GM21737 (cell line): ENCODE measurements around the gene PCBP2.
"Not testable (repeated sequence)": the region's sequence is repeated elsewhere in the genome, so short reads cannot be mapped to it uniquely, and the experiment has no call there.

Experiments used
- ATAC-seq: cut with Tn5 transposase; IDR thresholded peaks from one replicate; pipeline ENCODE4 v1.9.1; 2021; ENCODE audit warnings: mild to moderate bottlenecking, moderate library complexity; ENCODE audit not compliant: unreplicated experiment

PCBP2 gene

GRCh38 chr12:53439582-53439981 is 12.3 kb upstream of the PCBP2 start:
- ATAC-seq: not testable (repeated sequence)

- peak; percentile 99 for ATAC-seq
Measured at GRCh38 chr12:53441040-53441833, 10.7 kb upstream of the PCBP2 start, which contains the start of gene PRR13. Gene PRR13, plus strand, starts transcription at chr12:53441734. Its CDS starts 981 bp downstream, at chr12:53442715.

DNA sequence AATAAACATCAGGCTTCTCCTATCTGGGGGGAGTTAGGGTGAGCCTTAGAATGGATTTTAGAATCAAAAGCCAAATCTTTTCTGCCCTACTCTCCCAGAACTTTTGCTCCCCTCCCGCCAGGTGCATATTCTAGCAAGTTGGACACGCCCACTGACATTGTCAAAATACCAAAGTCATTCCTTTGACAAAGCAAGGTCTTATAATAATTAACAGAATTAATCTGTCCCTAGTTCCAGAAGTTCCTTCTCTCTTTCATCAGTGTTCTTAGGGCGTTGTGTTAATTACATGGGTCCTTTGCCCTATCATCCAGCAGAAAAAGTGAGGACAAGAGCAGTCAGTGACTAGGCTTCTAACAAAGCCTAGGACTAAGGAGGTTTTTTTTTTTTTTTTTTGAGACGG is 7.9 kb upstream of the PCBP2 start:
- ATAC-seq: no peak

DNA sequence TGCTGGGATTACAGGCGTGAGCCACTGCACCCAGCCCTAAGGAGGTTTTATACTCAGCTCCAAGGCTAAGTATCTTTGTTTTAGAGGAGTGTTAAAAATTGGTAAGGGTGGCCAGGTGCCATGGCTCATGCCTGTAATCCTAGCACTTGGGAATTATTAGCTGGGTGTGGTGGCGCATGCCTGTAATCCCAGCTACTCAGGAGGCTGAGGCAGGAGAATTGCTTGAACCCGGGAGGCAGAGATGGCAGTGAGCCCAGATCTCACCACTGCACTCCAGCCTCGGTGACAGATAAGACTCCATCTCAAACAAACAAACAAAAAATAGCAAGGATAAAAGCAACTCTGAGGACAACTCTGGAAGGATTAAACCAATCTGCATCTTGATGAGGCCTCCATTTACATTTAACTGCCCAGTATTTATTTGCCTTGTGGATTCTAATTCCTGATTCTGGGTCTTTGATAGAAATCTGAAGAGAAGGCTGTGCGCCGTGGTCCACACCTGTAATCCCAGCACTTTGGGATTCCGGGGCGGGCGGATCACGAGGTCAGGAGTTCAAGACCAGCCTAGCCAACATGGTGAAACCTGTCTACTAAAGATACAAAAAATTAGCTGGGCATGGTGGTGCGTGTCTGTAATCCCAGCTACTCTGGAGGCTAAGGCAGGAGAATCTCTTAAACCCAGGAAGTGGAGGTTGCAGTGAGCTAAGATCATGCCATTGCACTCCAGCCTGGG is 7.1 kb upstream of the PCBP2 start:
- not testable (repeated sequence) for ATAC-seq

- no peak for ATAC-seq
Measured at GRCh38 chr12:53450936-53451335, 966 bp upstream of the PCBP2 start.

DNA sequence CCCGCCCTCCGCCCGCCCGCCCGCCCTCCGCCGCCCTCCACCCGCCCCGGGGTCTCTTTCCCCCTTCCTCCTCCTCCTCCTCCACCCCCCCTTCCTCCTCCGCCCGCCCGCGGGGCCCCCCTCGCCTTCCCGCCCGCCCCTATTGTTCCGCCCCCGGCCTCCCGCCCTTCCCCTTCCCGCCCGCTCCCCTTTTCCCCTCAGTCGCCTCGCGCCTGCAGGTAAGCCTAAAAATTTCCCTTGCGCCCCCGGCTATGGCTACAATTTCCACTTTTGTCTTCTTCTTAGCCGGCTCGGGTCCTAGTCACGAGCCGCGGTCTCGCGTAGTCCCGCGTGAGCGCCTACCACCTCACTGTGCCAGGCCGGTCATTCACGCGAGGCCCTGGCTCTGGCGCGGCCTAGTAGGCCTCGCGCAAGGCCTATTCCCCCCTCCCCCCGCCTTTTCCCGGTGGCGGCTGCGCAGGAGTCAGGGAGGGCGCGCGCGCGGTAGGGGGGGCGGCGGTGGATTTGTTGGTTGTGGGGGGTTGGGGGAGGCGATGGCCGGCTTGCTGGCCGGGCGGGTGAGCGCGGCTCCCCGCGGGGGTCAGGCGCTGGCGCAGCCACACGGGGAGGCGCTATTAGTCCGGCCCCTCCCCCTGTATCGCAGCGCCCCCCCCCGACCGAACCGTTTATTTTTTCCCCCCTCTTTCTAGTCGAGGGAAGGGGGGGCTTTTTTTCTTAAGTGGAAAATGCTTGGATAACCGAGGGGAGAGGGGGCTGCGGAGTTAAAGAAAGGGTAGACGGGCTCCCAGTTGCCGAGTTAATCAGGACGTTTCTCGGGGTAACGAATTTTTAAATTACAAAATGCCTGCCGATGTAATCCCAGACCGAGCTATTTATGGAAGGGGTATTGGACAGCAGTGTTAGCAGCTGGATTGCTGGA is 516 bp downstream of the PCBP2 start:
- no peak for ATAC-seq

- ATAC-seq: no peak
Measured at GRCh38 chr12:53453953-53454640, 2.2 kb downstream of the PCBP2 start.

- ATAC-seq: no peak
Measured at GRCh38 chr12:53454707-53455106, 2.8 kb downstream of the PCBP2 start.

DNA sequence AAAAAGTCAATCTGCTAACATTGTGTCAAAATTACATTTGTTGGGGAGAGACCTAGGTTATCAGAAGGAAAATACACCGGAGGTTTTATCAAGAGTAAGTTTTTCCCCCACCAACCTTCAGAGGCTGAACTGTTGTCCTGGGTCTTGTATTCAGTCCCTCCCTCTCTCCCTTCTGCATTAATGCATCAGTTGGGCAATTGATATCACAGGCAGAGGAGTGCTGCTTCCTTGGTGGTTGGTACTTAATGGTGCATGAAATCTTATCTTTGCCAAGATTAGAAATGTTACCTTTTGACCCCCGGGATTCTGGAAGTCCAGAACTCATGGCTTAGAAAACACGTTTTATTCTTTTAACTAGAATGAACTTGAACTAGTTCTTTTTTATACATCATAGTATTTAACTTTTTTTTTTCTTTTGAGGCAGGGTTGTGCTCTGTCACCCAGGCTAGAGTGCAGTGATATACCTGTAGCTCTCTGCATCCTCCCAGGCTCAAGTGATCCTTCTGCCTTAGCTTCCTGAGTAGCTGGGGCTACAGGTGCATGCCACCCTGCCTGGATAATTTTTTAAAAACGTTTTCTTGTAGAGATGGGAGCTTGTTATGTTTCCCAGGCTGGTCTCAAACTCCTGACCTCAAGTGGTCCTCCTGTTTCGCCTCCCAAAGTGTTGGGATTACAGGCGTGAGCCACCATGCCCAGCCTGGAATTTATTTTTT is 4.9 kb downstream of the PCBP2 start:
- ATAC-seq: no peak

DNA sequence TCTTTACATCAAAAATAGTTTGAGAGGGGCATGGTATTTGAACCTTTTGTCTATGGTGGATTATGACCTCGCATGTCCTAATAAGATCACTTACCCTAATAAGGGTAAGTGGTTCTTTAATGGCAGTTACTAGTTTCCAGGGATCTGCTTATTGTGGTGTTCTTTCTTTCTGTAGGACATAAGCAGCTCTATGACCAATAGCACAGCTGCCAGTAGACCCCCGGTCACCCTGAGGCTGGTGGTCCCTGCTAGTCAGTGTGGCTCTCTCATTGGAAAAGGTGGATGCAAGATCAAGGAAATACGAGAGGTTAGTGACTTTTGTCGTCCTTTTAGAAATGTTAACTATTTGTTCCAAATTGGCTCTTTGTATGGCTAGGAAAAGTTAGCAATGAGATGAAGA is 7.2 kb downstream of the PCBP2 start:
- ATAC-seq: no peak

DNA sequence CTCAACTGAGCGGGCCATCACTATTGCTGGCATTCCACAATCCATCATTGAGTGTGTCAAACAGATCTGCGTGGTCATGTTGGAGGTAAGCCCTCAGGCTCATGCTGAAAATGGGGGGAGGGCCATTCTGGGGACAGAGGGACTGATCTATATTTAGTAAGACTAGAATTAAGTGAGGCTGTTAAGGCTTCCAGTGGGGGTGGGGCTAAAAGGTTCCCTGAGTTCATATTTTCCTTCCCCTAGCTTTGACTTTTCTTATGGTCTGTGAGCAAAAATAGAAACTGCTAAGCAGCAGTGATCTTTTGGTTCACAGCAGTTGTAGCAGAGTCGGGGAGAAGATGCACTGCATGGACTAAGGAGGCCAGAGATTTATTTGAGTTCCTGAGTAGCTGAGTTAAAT is 9.2 kb downstream of the PCBP2 start:
- ATAC-seq: no peak

DNA sequence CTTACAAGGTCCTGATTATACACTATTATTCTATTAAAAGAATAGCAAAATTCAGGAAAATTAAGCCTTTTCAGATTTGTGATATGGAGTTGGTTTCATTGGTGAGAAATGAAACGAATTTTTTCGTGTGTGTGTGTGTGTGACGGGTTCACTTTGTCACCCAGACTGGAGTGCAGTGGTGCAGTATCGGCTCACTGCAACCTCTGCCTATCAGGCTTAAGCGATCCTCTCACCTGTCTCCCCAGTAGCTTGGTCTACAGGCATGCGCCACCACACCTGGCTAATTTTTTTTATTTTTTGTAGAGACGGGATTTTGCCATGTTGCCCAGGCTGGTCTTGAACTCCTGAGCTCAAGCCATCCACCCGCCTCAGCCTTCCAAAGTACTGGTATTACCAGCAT is 9.7 kb downstream of the PCBP2 start:
- ATAC-seq: no peak

- ATAC-seq: no peak
Measured at GRCh38 chr12:53462935-53463334, 11.0 kb downstream of the PCBP2 start.

GRCh38 chr12:53463802-53464560 is 12.1 kb downstream of the PCBP2 start:
- ATAC-seq: no peak

DNA sequence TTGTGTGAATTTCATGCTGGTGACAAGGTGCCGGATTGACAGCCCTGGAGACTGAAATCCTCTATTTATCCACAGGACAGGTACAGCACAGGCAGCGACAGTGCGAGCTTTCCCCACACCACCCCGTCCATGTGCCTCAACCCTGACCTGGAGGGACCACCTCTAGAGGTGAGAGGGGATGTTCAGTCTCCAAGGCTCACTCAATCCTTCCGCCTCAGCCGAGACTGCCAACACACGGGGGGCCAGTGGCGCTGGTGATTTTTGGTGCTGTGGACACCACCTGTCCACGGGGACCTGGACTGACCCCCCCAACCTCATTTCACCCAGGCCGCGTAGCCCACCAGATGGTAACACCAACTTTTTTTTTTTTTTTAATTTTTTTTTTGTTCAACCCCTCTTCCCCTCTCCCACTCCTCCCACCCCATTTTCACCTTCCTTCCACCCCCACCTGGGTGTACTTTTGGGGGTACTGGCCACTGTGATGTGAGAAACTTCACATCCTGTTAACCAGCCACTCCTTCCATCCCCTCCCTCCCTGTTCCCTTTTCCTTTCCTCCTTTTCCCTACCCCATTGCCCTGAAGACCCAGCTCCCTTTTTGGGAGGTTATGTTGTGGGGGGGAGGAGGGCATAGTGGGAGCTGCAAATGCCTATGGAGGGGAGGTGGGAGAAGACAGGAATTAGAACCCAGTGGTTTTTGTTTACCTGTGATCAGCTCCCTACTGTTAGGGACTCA is 12.9 kb downstream of the PCBP2 start:
- ATAC-seq: no peak

- no peak for ATAC-seq
Measured at GRCh38 chr12:53465679-53466078, 13.8 kb downstream of the PCBP2 start.

GRCh38 chr12:53466640-53467039 is 14.7 kb downstream of the PCBP2 start:
- no peak for ATAC-seq

GRCh38 chr12:53467082-53467481 is 15.2 kb downstream of the PCBP2 start:
- ATAC-seq: no peak

DNA sequence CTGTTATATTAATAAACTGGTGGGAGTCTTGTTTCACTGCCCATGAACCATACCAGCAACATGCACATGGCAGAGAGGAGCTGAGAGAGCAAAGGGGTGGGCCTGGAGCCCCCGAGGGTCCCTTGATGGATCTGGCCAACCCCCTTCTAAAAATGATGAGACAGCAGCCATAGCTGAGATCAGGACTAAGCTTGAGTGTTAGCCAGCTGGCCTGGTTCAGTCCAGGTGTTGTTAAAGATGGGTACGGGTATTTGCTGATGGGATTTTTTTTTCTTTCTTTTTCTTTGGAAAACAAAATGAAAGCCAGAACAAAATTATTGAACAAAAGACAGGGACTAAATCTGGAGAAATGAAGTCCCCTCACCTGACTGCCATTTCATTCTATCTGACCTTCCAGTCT is 16.0 kb downstream of the PCBP2 start:
- ATAC-seq: no peak
